PC-9 (cell line): Measurements from ENCODE around the gene PTPRA. TPM values are rescaled to one million over a fixed set of nuclear protein-coding genes. Genes with fewer than 3 reads are reported as not detected.

Experiments
- BruUV-seq: library from RNA; stranded (reverse); fragments of 400-500 nt; replicated peaks from 2 replicates; lab custom pipeline; 2021; lab: Mats Ljungman, UMichigan
- CTCF ChIA-PET: fragments of 300-600 bp; sonication (Branson Sonifier 250); formaldehyde crosslinking; loops from one replicate; lab custom pipeline; 2022; ENCODE audit warnings: antibody characterized with exemption; lab: Charles Lee
- POLR2A ChIA-PET: fragments of 300-600 bp; sonication (Branson Sonifier 250); formaldehyde crosslinking; loops from one replicate; lab custom pipeline; 2022; ENCODE audit warnings: antibody characterized with exemption; ENCODE audit not compliant: unreplicated experiment; lab: Charles Lee
- DNase-seq, 2 experiments: peaks; one replicate each; pipeline versions ENCODE4 v3.0.0 to v3.0.0-alpha.2; 2015 to 2022; ENCODE audit warnings: mixed read lengths in 1 of 2
- H2AFZ ChIP-seq: fragments of 200-600 bp; sonication (generic); 2 replicates; pipeline ENCODE4 v1.8.1; 2017; ENCODE audit warnings: antibody characterized with exemption
- H3F3A ChIP-seq: fragments of 200-600 bp; sonication (generic); 2 replicates; pipeline ENCODE4 v1.8.1; 2017; ENCODE audit warnings: antibody characterized with exemption, mild to moderate bottlenecking, low read depth; ENCODE audit not compliant: insufficient read depth
- H3K27ac ChIP-seq: fragments of 200-600 bp; sonication (generic); 2 replicates; pipeline ENCODE4 v1.6.1; 2016; ENCODE audit warnings: mixed run types
- H3K27me3 ChIP-seq: fragments of 200-600 bp; sonication (generic); 2 replicates; pipeline ENCODE4 v1.6.1; 2016; ENCODE audit warnings: low read depth, mixed run types; ENCODE audit not compliant: insufficient read depth
- H3K36me3 ChIP-seq: fragments of 200-600 bp; sonication (generic); 2 replicates; pipeline ENCODE4 v1.6.1; 2016; ENCODE audit warnings: low read depth, mixed run types
- H3K4me1 ChIP-seq: fragments of 200-600 bp; sonication (generic); replicated peaks from 2 replicates; pipeline ENCODE4 v1.6.1; 2016; ENCODE audit warnings: mixed run types; ENCODE audit not compliant: insufficient read depth
- H3K4me2 ChIP-seq: fragments of 200-600 bp; sonication (generic); 2 replicates; pipeline ENCODE4 v1.6.1; 2017; ENCODE audit warnings: mixed run types
- H3K4me3 ChIP-seq: fragments of 200-600 bp; sonication (generic); 2 replicates; pipeline ENCODE4 v1.6.1; 2016; ENCODE audit warnings: mixed run types
- H3K79me2 ChIP-seq: fragments of 200-600 bp; sonication (generic); 2 replicates; pipeline ENCODE4 v1.6.1; 2017; ENCODE audit warnings: low read depth, mixed run types
- H3K9me2 ChIP-seq: fragments of 200-600 bp; sonication (generic); 2 replicates; pipeline ENCODE4 v1.8.1; 2017; ENCODE audit warnings: mild to moderate bottlenecking; ENCODE audit not compliant: insufficient read depth
- H3K9me3 ChIP-seq: fragments of 200-600 bp; sonication (generic); 2 replicates; pipeline ENCODE4 v1.8.1; 2016; ENCODE audit warnings: low read depth; ENCODE audit not compliant: insufficient read depth
- H4K20me1 ChIP-seq: fragments of 200-600 bp; sonication (generic); 2 replicates; pipeline ENCODE4 v1.8.1; 2017; ENCODE audit not compliant: insufficient read depth
- CTCF ChIP-seq: fragments of 200-600 bp; sonication (generic); conservative IDR thresholded peaks from 2 replicates; pipeline ENCODE4 v1.6.1; 2017; ENCODE audit warnings: mixed run types, antibody characterized with exemption, mild to moderate bottlenecking, moderate library complexity
- EZH2 ChIP-seq: fragments of 200-600 bp; sonication (generic); IDR thresholded peaks from 2 replicates; pipeline ENCODE4 v1.8.0; 2017; ENCODE audit warnings: antibody characterized with exemption, low read depth
- intact Hi-C: fragments of 100-400 bp; cut with micrococcal nuclease; formaldehyde crosslinking; loops from one replicate; pipeline ENCODE4 v1.10.0; 2022; ENCODE audit not compliant: unreplicated experiment
- total RNA-seq: library from RNA; stranded (reverse); gene quantifications from 2 replicates; pipeline ENCODE4 v1.2.3, GENCODE V29; 2021

Gene PTPRA
- total RNA-seq, 1 experiment from 2014 or later = 48.8 TPM

- Histone ChIP-seq H3K9me2 (no peaks in the 10 kb centered on the region), H3K79me2 (peaks cover 9% of the 10 kb centered on the region), H3K4me2 (no peak overlapping the region), H3K4me3 (no peak overlapping the region), H3F3A (no peaks in the 10 kb centered on the region), H4K20me1 (no peaks in the 10 kb centered on the region), H3K36me3 (0 out of 2 replicates have a peak, but pooled peaks cover 4% of the 10 kb centered on the region), H3K4me1 (peaks cover 24% of the 10 kb centered on the region), H3K9me3 (no peaks in the 10 kb centered on the region), H2AFZ (no peak overlapping the region), H3K27ac (no peak overlapping the region), H3K27me3 (no peaks in the 10 kb centered on the region)
- intact Hi-C loops = no loop called here
- no TSS peak for BruUV-seq
- ChIA-PET CTCF (no interaction called here), POLR2A (interaction anchor here (0.6 kb wide), 1 partner anchor 17 kb away, joined by 5 read pairs; no protein-coding TSS in a partner anchor)
- DNase-seq = no peak
- no peak for TF ChIP-seq CTCF
- no peak for TF ChIP-seq EZH2
These were observed 45.1 kb downstream of the PTPRA start for GRCh38 chr20:2918096-2919049.

GRCh38 chr20:2919518-2920245, 46.4 kb downstream of the PTPRA start:
- intact Hi-C loops = no loop called here
- H3K27me3 ChIP-seq = no peaks in the 10 kb centered on the region
- H3K36me3 ChIP-seq = 0 out of 2 replicates have a peak, but pooled peaks cover 4% of the 10 kb centered on the region
- H3K27ac ChIP-seq = peak overlapping the region; percentile 31; the same call in 1 of the 2 replicates
- H3K9me3 ChIP-seq = no peaks in the 10 kb centered on the region
- peaks cover 9% of the 10 kb centered on the region for H3K79me2 ChIP-seq
- H3K9me2 ChIP-seq = no peaks in the 10 kb centered on the region
- no TSS peak for BruUV-seq
- no peak for DNase-seq
- H3K4me1 ChIP-seq = peaks cover 24% of the 10 kb centered on the region
- TF ChIP-seq EZH2 = no peak
- no peak for TF ChIP-seq CTCF
- ChIA-PET POLR2A (interaction anchor here (0.6 to 0.7 kb wide), 2 partner anchors 18 to 443 kb away, joined by 4 to 5 read pairs; no protein-coding TSS in a partner anchor), CTCF (no interaction called here)
- H3F3A ChIP-seq = no peaks in the 10 kb centered on the region
- H3K4me3 ChIP-seq = no peak overlapping the region
- no peak overlapping the region for H2AFZ ChIP-seq
- no peaks in the 10 kb centered on the region for H4K20me1 ChIP-seq
- no peak overlapping the region for H3K4me2 ChIP-seq

GRCh38 chr20:2920473-2920872, 47.2 kb downstream of the PTPRA start:
- DNase-seq = peak in 1 of 2 experiments; percentile 2
- no peaks in the 10 kb centered on the region for H3K9me3 ChIP-seq
- H3F3A ChIP-seq = no peaks in the 10 kb centered on the region
- H3K27me3 ChIP-seq = no peaks in the 10 kb centered on the region
- no peaks in the 10 kb centered on the region for H4K20me1 ChIP-seq
- CTCF ChIA-PET = no interaction called here
- no peak overlapping the region for H2AFZ ChIP-seq
- no peak overlapping the region for H3K4me2 ChIP-seq
- peaks cover 9% of the 10 kb centered on the region for H3K79me2 ChIP-seq
- no TSS peak for BruUV-seq
- no peak overlapping the region for H3K4me3 ChIP-seq
- TF ChIP-seq CTCF (no peak), EZH2 (no peak)
- peak overlapping the region; percentile 31; the same call in 1 of the 2 replicates for H3K27ac ChIP-seq
- POLR2A ChIA-PET = no interaction called here
- 0 out of 2 replicates have a peak, but pooled peaks cover 4% of the 10 kb centered on the region for H3K36me3 ChIP-seq
- H3K9me2 ChIP-seq = no peaks in the 10 kb centered on the region
- intact Hi-C loops = no loop called here
- peaks cover 24% of the 10 kb centered on the region for H3K4me1 ChIP-seq
